GM12878 (cell line): ENCODE measurements around the gene OGFR. TPM values are rescaled to one million over a fixed set of nuclear protein-coding genes. Genes with fewer than 3 reads are reported as not detected.

Experiments used
- ATAC-seq: fragments of 200-7000 bp; cut with Tn5 transposase; 3 replicates; pipeline ENCODE4 v1.9.1; 2020; ENCODE audit warnings: mild to moderate bottlenecking, moderate library complexity
- BruUV-seq: library from RNA; stranded (reverse); fragments of 400-500 nt; replicated peaks from 2 replicates; lab custom pipeline; 2021; lab: Mats Ljungman, UMichigan
- CTCF ChIA-PET: fragments of 300-600 bp; sonication (Branson Sonifier 250); formaldehyde crosslinking; extraction: SDS; loops from one replicate; lab custom pipeline; 2021; ENCODE audit warnings: inconsistent platforms; lab: Yijun Ruan, JAX
- POLR2A ChIA-PET: fragments of 350-600 bp; formaldehyde crosslinking; extraction: SDS; loops from one replicate; lab custom pipeline; 2021; ENCODE audit warnings: inconsistent platforms; lab: Charles Lee
- RAD21 ChIA-PET: fragments of 300-600 bp; sonication (Branson Sonifier 250); formaldehyde crosslinking; loops from one replicate; lab custom pipeline; 2023; ENCODE audit warnings: antibody characterized with exemption; ENCODE audit not compliant: unreplicated experiment; lab: Charles Lee
- SMC1A ChIA-PET: fragments of 300-600 bp; sonication (Branson Sonifier 250); formaldehyde crosslinking; loops from one replicate; lab custom pipeline; 2023; ENCODE audit not compliant: unreplicated experiment, uncharacterized antibody; lab: Charles Lee
- DNase-seq: peaks from one replicate; pipeline ENCODE4 v3.0.0-alpha.2; 2011; ENCODE audit warnings: low read depth, low spot score
- FAIRE-seq: peaks from 3 replicates; lab custom pipeline; 2011; peaks lifted over from hg19 to GRCh38; lab: Jason Lieb, UNC
- H2AFZ ChIP-seq: 2 replicates; pipeline ENCODE4 v1.6.0; 2011; ENCODE audit warnings: low read depth, low read length, control low read depth; ENCODE audit not compliant: control insufficient read depth
- H3K27ac ChIP-seq: 2 replicates; pipeline ENCODE4 v1.5.1; 2011; ENCODE audit warnings: control low read depth; ENCODE audit not compliant: control insufficient read depth, insufficient read depth
- H3K27me3 ChIP-seq, 2 experiments: replicated peaks in 1 of 2; 2 replicates each; pipeline versions ENCODE4 v1.6.0 to v1.6.1; 2011; ENCODE audit warnings: low read length in 1 of 2; ENCODE audit not compliant: control insufficient read depth in 2 of 2, insufficient read depth in 2 of 2
- H3K36me3 ChIP-seq, 2 experiments: 2 replicates each; pipeline ENCODE4 v1.5.1; 2011; ENCODE audit warnings: low read length in 1 of 2; ENCODE audit not compliant: control insufficient read depth in 2 of 2, insufficient read depth in 2 of 2
- H3K4me1 ChIP-seq: 2 replicates; pipeline ENCODE4 v1.6.1; 2011; ENCODE audit warnings: mild to moderate bottlenecking, low read length, moderate library complexity, mixed read lengths; ENCODE audit not compliant: control insufficient read depth, insufficient read depth
- H3K4me2 ChIP-seq: 2 replicates; pipeline ENCODE4 v1.6.0; 2011; ENCODE audit warnings: control low read depth; ENCODE audit not compliant: control insufficient read depth, insufficient read depth
- H3K4me3 ChIP-seq: fragments of 200-600 bp; sonication (generic); 2 replicates; pipeline ENCODE4 v1.5.1; 2016
- H3K79me2 ChIP-seq: 2 replicates; pipeline ENCODE4 v1.6.0; 2011; ENCODE audit warnings: low read length; ENCODE audit not compliant: control insufficient read depth, insufficient read depth
- H3K9ac ChIP-seq: 2 replicates; pipeline ENCODE4 v1.8.0; 2011; ENCODE audit warnings: low read length, control low read depth, mixed read lengths; ENCODE audit not compliant: control insufficient read depth, insufficient read depth
- H3K9me3 ChIP-seq: replicated peaks from 3 replicates; pipeline ENCODE4 v1.5.1; 2011; ENCODE audit warnings: mild to moderate bottlenecking, low read length; ENCODE audit not compliant: control insufficient read depth, insufficient read depth
- H4K20me1 ChIP-seq: 2 replicates; pipeline ENCODE4 v1.6.0; 2011; ENCODE audit not compliant: control insufficient read depth, insufficient read depth
- BRCA1 ChIP-seq: IDR thresholded peaks from 2 replicates; pipeline ENCODE4 v1.6.1; 2011; ENCODE audit warnings: low read depth, low read length, improper control_type of control experiment
- CBX5 ChIP-seq: sonication (generic); IDR thresholded peaks from 2 replicates; pipeline ENCODE4 v1.6.1; 2016; ENCODE audit warnings: low read depth, moderate library complexity, mild to moderate bottlenecking, inconsistent platforms
- DPF2 ChIP-seq: fragments of 450-650 bp; IDR thresholded peaks from 2 replicates; pipeline ENCODE4 v1.6.1; 2017; ENCODE audit warnings: mild to moderate bottlenecking
- EGR1 ChIP-seq, 2 experiments: IDR thresholded peaks; 1 replicate in 1 of 2; 2 replicates in 1 of 2; pipeline ENCODE4 v1.6.1; 2011 to 2012; ENCODE audit warnings: low read depth in 2 of 2, low read length in 2 of 2, borderline replicate concordance in 1 of 2, mild to moderate bottlenecking in 1 of 2, moderate library complexity in 1 of 2
- ESRRA ChIP-seq: IDR thresholded peaks from 2 replicates; pipeline ENCODE4 v1.6.1; 2012; ENCODE audit warnings: mild to moderate bottlenecking, low read length, improper control_type of control experiment
- JUNB ChIP-seq: IDR thresholded peaks from 2 replicates; pipeline ENCODE4 v1.6.1; 2016; ENCODE audit warnings: antibody characterized with exemption, mild to moderate bottlenecking
- NBN ChIP-seq: fragments of 450-650 bp; IDR thresholded peaks from 2 replicates; pipeline ENCODE4 v1.6.1; 2016
- POLR2AphosphoS2 ChIP-seq: IDR thresholded peaks from 2 replicates; pipeline ENCODE4 v1.6.1; 2011; ENCODE audit warnings: low read depth, mild to moderate bottlenecking, low read length, improper control_type of control experiment, moderate library complexity
- RB1 ChIP-seq: fragments of 450-650 bp; formaldehyde crosslinking; IDR thresholded peaks from 2 replicates; pipeline ENCODE4 v1.6.1; 2017; ENCODE audit warnings: mild to moderate bottlenecking, borderline replicate concordance
- ZNF622 ChIP-seq: fragments of 450-650 bp; IDR thresholded peaks from 2 replicates; pipeline ENCODE4 v1.6.1; 2017; ENCODE audit warnings: mild to moderate bottlenecking, inconsistent platforms
- WGBS: methylation state at CpG from one replicate; pipeline ENCODE4 v1.1.6; 2016; ENCODE audit warnings: low lambda C conversion rate; ENCODE audit not compliant: insufficient replicate concordance, insufficient coverage; ENCODE audit errors: missing lambda C conversion rate; 5-methylcytosine and 5-hydroxymethylcytosine counted together
- in situ Hi-C: fragments of 300-500 bp; cut with MboI; formaldehyde crosslinking; loops from 9 replicates; pipeline ENCODE4 v1.14.3; 2018; ENCODE audit warnings: mixed read lengths
- intact Hi-C: fragments of 100-400 bp; cut with micrococcal nuclease; formaldehyde crosslinking; loops from one replicate; pipeline ENCODE4 v1.14.2; 2022; ENCODE audit not compliant: unreplicated experiment
- polyA plus RNA-seq, 11 experiments: library from polyadenylated mRNA; depleted of rRNA in 4 of 11; unstranded in 6 of 11; stranded (reverse) in 5 of 11; fragments of >200 nt; fragmentation: Nextera tagmentation in 4 of 11; fragmentation: Illumina TruSeq in 1 of 11; extraction: Ambion mirVana in 4 of 11; extraction: Trizol in 1 of 11; gene quantifications; 1 replicate in 1 of 11; 2 replicates in 10 of 11; pipeline versions ENCODE4 v1.2.1 to v1.2.3, GENCODE V29; 2011 to 2016; ENCODE audit warnings: inconsistent platforms in 2 of 11, missing spikeins in 2 of 11, low read depth in 1 of 11
- total RNA-seq, 4 experiments: library from RNA; depleted of rRNA in 3 of 4; stranded (reverse); fragments of >200 nt in 3 of 4; fragmentation: Illumina TruSeq in 1 of 4; extraction: Trizol in 1 of 4; gene quantifications; 2 replicates each; pipeline versions ENCODE4 v1.2.1 to v1.2.3, GENCODE V29; 2013 to 2021
- TF ChIP-seq, protein P1 (sequence below): IDR thresholded peaks from 2 replicates; pipeline ENCODE4 v1.6.1; 2012; ENCODE audit warnings: low read depth, low read length, improper control_type of control experiment

The OGFR gene
- total and polyA plus RNA-seq, 10 of the 15 experiments (the other 5 are each of a cell fraction or from before 2014, with no cell fraction given): 0.72 to 62.1 (median 27.3) TPM

DNA sequence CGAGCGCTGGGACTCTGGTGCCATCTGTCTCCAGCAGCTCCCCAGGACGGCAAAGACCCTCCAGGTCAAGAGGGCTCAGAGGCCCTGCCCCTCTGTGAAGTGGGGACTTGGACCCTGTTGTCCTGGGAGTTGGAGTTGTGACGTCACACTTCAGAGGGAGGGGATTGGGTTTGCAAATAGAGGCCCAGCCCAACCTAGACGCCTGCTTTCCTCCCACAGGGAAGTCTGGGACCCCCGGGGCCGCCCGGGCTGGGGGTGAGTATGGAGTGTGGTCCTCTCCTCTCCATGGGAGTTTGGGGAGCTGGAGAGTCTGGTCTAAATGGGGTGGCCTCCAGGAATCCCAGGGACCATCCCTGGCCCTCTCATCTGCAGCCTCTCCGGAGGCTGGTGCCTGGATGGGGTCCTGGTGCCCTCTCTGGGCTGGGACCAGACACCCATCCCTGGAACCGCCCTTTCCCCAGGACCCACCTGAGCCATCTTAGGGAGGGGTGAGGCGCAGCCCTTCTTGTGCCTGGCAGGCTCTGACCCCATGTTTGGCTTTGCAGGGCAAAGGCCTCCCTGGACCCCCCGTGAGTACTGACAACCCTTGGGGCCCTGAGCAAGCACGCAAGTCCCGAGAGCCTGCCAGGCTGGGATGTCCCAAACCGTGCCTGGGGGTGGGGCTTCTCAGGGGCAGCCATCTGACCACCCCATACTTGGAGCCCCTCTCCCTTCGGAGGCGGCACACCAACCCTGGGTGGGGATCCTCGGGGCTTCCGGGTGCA, 16.5 kb downstream of the OGFR start:
- ChIA-PET RAD21 (no interaction called here), SMC1A (no interaction called here), CTCF (no interaction called here), POLR2A (no interaction called here)
- BruUV-seq: no TSS peak
- Histone ChIP-seq H3K79me2 (no peaks in the 10 kb centered on the region), H2AFZ (no peak overlapping the region), H3K36me3 (no peaks in the 10 kb centered on the region), H3K9me3 (no peaks in the 10 kb centered on the region), H3K4me1 (0 out of 2 replicates have a peak, but pooled peaks cover 2% of the 10 kb centered on the region), H3K27me3 (peaks cover 1 to 6% of the 10 kb centered on the region in 2 experiments; a peak in 3 of 4 replicates), H3K9ac (no peak overlapping the region), H3K4me3 (no peak overlapping the region), H3K27ac (no peak overlapping the region), H3K4me2 (no peak overlapping the region), H4K20me1 (no peaks in the 10 kb centered on the region)
- ATAC-seq (no peak), DNase-seq (no peak), FAIRE-seq (no peak)
- intact Hi-C loops (no loop called here), in situ Hi-C loops (no loop called here)
- 40% methylated on average over 16 of the region's 19 CpGs for WGBS
- TF ChIP-seq DPF2 (no peak), RB1 (no peak), NBN (no peak), BRCA1 (no peak), CBX5 (no peak), EGR1 (IDR thresholded peaks at IDR 0.05; ENCODE audit: borderline replicate concordance in 1 of 2, low read depth in 2 of 2, low read length in 2 of 2) (no peak), ESRRA (no peak), JUNB (no peak), ZNF622 (no peak), POLR2AphosphoS2 (no peak)
- TF ChIP-seq, protein P1, sequence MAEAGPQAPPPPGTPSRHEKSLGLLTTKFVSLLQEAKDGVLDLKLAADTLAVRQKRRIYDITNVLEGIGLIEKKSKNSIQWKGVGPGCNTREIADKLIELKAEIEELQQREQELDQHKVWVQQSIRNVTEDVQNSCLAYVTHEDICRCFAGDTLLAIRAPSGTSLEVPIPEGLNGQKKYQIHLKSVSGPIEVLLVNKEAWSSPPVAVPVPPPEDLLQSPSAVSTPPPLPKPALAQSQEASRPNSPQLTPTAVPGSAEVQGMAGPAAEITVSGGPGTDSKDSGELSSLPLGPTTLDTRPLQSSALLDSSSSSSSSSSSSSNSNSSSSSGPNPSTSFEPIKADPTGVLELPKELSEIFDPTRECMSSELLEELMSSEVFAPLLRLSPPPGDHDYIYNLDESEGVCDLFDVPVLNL: no peak
